K562 (cell line): ENCODE results near the gene C21orf58. TPM values are rescaled to one million over a fixed set of nuclear protein-coding genes. Genes with fewer than 3 reads are reported as not detected.
A peak's percentile ranks its signal among the peaks of the same experiment; 100 is the strongest.

ENCODE experiments used
- C11orf30 ChIP-seq: fragments of 450-650 bp; IDR thresholded peaks from 2 replicates; pipeline ENCODE4 v1.6.1; 2016; ENCODE audit warnings: low read depth, mild to moderate bottlenecking
- CBFA2T2 ChIP-seq: fragments of 450-650 bp; conservative IDR thresholded peaks from 2 replicates; pipeline ENCODE4 v1.6.1; 2017; ENCODE audit warnings: mild to moderate bottlenecking
- CEBPB ChIP-seq: fragments of 450-650 bp; IDR thresholded peaks from 2 replicates; pipeline ENCODE4 v1.6.1; 2016; ENCODE audit warnings: missing genetic modification characterization, missing compliant biosample characterization
- DIDO1 ChIP-seq: fragments of 450-650 bp; IDR thresholded peaks from 2 replicates; pipeline ENCODE4 v1.6.1; 2016; ENCODE audit warnings: low read depth, missing biosample characterization, missing genetic modification characterization
- HDGF ChIP-seq: fragments of 450-650 bp; IDR thresholded peaks from 2 replicates; pipeline ENCODE4 v1.6.1; 2016
- IRF2 ChIP-seq: sonication (generic); formaldehyde crosslinking; IDR thresholded peaks from 2 replicates; pipeline ENCODE4 v1.8.1; 2022; ENCODE audit warnings: mild to moderate bottlenecking, missing genetic modification reagents
- LEF1 ChIP-seq: fragments of 450-650 bp; IDR thresholded peaks from 2 replicates; pipeline ENCODE4 v1.6.1; 2016; ENCODE audit warnings: mild to moderate bottlenecking
- NEUROD1 ChIP-seq: fragments of 150-350 bp; IDR thresholded peaks from 2 replicates; pipeline ENCODE4 v1.6.1; 2014; ENCODE audit warnings: borderline replicate concordance, low read length, low read depth; ENCODE audit not compliant: partially characterized antibody
- PML ChIP-seq: IDR thresholded peaks from 2 replicates; pipeline ENCODE4 v1.6.1; 2012; ENCODE audit warnings: low read length, inconsistent platforms
- PTTG1 ChIP-seq: fragments of 450-650 bp; IDR thresholded peaks from 2 replicates; pipeline ENCODE4 v1.6.1; 2016; ENCODE audit warnings: low read depth, mild to moderate bottlenecking, missing genetic modification characterization, missing compliant biosample characterization
- RBFOX2 ChIP-seq: fragments of 200-400 bp; formaldehyde crosslinking; IDR thresholded peaks from 2 replicates; pipeline ENCODE4 v1.6.1; 2017; ENCODE audit warnings: low read depth, mild to moderate bottlenecking, low read length, moderate library complexity
- SFPQ ChIP-seq: fragments of 200-400 bp; formaldehyde crosslinking; IDR thresholded peaks from 2 replicates; pipeline ENCODE4 v1.6.1; 2017; ENCODE audit warnings: mild to moderate bottlenecking, low read depth, low read length, moderate library complexity
- TARDBP ChIP-seq: fragments of 450-650 bp; IDR thresholded peaks from 2 replicates; pipeline ENCODE4 v1.6.1; 2016
- ZBTB1 ChIP-seq: sonication (generic); formaldehyde crosslinking; IDR thresholded peaks from 2 replicates; pipeline ENCODE4 v1.8.1; 2023; ENCODE audit warnings: missing genetic modification reagents, low read depth, mild to moderate bottlenecking, borderline replicate concordance
- ZBTB34 ChIP-seq: fragments of 250-450 bp; sonication (Bioruptor Pico); IDR thresholded peaks from 2 replicates; pipeline ENCODE4 v1.8.0; 2021; ENCODE audit warnings: mild to moderate bottlenecking, moderate library complexity
- ZNF217 ChIP-seq: sonication (generic); formaldehyde crosslinking; IDR thresholded peaks from 2 replicates; pipeline ENCODE4 v1.8.0; 2022; ENCODE audit warnings: mild to moderate bottlenecking, missing genetic modification reagents
- ZNF277 ChIP-seq: fragments of 250-450 bp; sonication (Bioruptor Pico); IDR thresholded peaks from 2 replicates; pipeline ENCODE4 v1.8.0; 2022; ENCODE audit warnings: inconsistent platforms, mild to moderate bottlenecking, moderate library complexity, borderline replicate concordance
- ZNF408 ChIP-seq: fragments of 250-450 bp; sonication (Bioruptor Pico); IDR thresholded peaks from 2 replicates; pipeline ENCODE4 v1.4.0; 2020; ENCODE audit warnings: low read depth, mild to moderate bottlenecking, moderate library complexity
- ZNF707 ChIP-seq: fragments of 250-450 bp; sonication (Bioruptor Pico); conservative IDR thresholded peaks from 2 replicates; pipeline ENCODE4 v1.8.0; 2022; ENCODE audit warnings: inconsistent platforms, mild to moderate bottlenecking, moderate library complexity
- polyA plus RNA-seq, 8 experiments: library from polyadenylated mRNA; depleted of rRNA in 4 of 8; stranded (reverse) in 5 of 8; unstranded in 3 of 8; fragments of >200 nt; fragmentation: Nextera tagmentation in 2 of 8; fragmentation: Illumina TruSeq in 1 of 8; extraction: Ambion mirVana in 2 of 8; extraction: Trizol in 1 of 8; gene quantifications; 2 replicates each; pipeline versions ENCODE4 v1.2.1 to v1.2.3, GENCODE V29; 2011 to 2014; ENCODE audit warnings: inconsistent platforms in 1 of 8, missing spikeins in 1 of 8
- total RNA-seq, 7 experiments: library from RNA; depleted of rRNA in 6 of 7; stranded (reverse); fragments of >200 nt in 6 of 7; fragmentation: Illumina TruSeq in 2 of 7; extraction: Trizol in 2 of 7; gene quantifications; 2 replicates each; pipeline versions ENCODE4 v1.2.1 to v1.2.3, GENCODE V29; 2011 to 2021; ENCODE audit warnings: low replicate concordance in 1 of 7
- TF ChIP-seq, protein P1 (sequence below): sonication (generic); formaldehyde crosslinking; IDR thresholded peaks from 2 replicates; pipeline ENCODE4 v1.8.1; 2022; ENCODE audit warnings: missing genetic modification reagents
- TF ChIP-seq, protein P2 (sequence below): fragments of 150-350 bp; conservative IDR thresholded peaks from 2 replicates; pipeline ENCODE4 v1.6.1; 2014; ENCODE audit warnings: low read length

C21orf58 gene
- total and polyA plus RNA-seq, 9 of the 15 experiments (the other 6 are each of a cell fraction or from before 2014, with no cell fraction given): 1.2 to 30.5 (median 12.4) TPM

DNA sequence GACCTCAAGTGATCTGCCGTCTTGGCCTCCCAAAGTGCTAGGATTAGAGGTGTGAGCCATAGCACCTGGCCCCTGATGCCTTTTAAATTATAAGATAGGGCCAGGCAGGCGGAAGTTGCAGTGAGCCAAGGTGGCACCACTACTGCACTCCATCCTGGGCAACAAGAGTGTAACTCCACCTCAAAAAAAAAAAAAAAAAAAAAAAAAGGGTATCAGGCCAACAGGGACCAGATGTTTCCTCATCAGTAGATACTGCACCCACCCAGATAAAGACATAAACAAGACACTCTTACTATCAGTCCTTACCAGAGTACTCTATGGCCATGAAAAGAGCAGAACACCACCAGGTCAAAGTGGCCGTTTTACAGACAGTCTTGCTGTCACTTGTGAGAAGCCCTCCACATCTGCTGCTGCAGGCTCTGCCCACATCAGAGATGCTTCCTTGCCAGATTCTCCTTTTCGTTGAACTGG is 3.3 kb downstream of the C21orf58 start (continued):
- TF ChIP-seq ZNF277 (CRISPR knock-in tag) (no peak), ZBTB1 (CRISPR knock-in tag) (no peak), ZBTB34 (CRISPR knock-in tag) (no peak), CEBPB (peak; percentile 44; the same call in 1 of the 2 replicates), NEUROD1 (peak; percentile 78), SFPQ (no peak), HDGF (no peak), ZNF217 (CRISPR knock-in tag) (no peak), ZNF408 (CRISPR knock-in tag) (no peak), IRF2 (peak; percentile 29; the same call in 1 of the 2 replicates), TARDBP (peak; percentile 64; the same call in 1 of the 2 replicates), C11orf30 (no peak), ZNF707 (CRISPR knock-in tag) (no peak), RBFOX2 (peak; percentile 30; the same call in 1 of the 2 replicates), LEF1 (peak; percentile 92), PTTG1 (tag) (no peak), CBFA2T2 (peak; percentile 100), DIDO1 (tag) (no peak), PML (peak; percentile 99)
- TF ChIP-seq, protein P1, sequence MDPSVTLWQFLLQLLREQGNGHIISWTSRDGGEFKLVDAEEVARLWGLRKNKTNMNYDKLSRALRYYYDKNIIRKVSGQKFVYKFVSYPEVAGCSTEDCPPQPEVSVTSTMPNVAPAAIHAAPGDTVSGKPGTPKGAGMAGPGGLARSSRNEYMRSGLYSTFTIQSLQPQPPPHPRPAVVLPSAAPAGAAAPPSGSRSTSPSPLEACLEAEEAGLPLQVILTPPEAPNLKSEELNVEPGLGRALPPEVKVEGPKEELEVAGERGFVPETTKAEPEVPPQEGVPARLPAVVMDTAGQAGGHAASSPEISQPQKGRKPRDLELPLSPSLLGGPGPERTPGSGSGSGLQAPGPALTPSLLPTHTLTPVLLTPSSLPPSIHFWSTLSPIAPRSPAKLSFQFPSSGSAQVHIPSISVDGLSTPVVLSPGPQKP: no peak
- TF ChIP-seq, protein P2, sequence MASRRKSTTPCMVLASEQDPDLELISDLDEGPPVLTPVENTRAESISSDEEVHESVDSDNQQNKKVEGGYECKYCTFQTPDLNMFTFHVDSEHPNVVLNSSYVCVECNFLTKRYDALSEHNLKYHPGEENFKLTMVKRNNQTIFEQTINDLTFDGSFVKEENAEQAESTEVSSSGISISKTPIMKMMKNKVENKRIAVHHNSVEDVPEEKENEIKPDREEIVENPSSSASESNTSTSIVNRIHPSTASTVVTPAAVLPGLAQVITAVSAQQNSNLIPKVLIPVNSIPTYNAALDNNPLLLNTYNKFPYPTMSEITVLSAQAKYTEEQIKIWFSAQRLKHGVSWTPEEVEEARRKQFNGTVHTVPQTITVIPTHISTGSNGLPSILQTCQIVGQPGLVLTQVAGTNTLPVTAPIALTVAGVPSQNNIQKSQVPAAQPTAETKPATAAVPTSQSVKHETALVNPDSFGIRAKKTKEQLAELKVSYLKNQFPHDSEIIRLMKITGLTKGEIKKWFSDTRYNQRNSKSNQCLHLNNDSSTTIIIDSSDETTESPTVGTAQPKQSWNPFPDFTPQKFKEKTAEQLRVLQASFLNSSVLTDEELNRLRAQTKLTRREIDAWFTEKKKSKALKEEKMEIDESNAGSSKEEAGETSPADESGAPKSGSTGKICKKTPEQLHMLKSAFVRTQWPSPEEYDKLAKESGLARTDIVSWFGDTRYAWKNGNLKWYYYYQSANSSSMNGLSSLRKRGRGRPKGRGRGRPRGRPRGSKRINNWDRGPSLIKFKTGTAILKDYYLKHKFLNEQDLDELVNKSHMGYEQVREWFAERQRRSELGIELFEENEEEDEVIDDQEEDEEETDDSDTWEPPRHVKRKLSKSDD: no peak
